ENCODE data around the gene SEPSECS. TPM values are rescaled to one million over a fixed set of nuclear protein-coding genes. Genes with fewer than 3 reads are reported as not detected.

Gene SEPSECS
- total and polyA plus RNA-seq, 2 of the 8 experiments (the other 6 are each of a cell fraction or from before 2014, with no cell fraction given) = 1.9 to 4.1 TPM

GRCh38 chr4:25117274-25117673, 43.0 kb downstream of the SEPSECS start:
- Histone ChIP-seq H3K23ac (ENCODE audit: insufficient read length) (no peak overlapping the region), H2BK5ac (ENCODE audit: low read depth, low read length) (no peak overlapping the region), H2BK12ac (ENCODE audit: low read depth, low read length) (no peak overlapping the region), H3K9ac (replicated peaks in 1 of 4; ENCODE audit: extremely low read depth in 1 of 4, low read depth in 3 of 4, low read length in 3 of 4) (no peak overlapping the region), H3K4me3 (ENCODE audit: extremely low read depth in 1 of 4, insufficient read depth in 2 of 4, low read depth in 3 of 4, low read length in 4 of 4) (no peak overlapping the region), H3K4me1 (replicated peaks in 1 of 4; ENCODE audit: control insufficient read depth in 3 of 4, insufficient read depth in 4 of 4, low read length in 3 of 4) (no peaks in the 10 kb centered on the region), H3K4me2 (ENCODE audit: insufficient read depth in 1 of 2, low read depth in 2 of 2, low read length in 2 of 2) (no peak overlapping the region), H3K79me2 (ENCODE audit: control insufficient read depth in 1 of 2, insufficient read depth in 2 of 2, low read length in 2 of 2) (no peaks in the 10 kb centered on the region), H4K91ac (replicated peaks; ENCODE audit: insufficient read length, low read length) (no peak overlapping the region), H3K14ac (ENCODE audit: insufficient read length) (no peak overlapping the region), H2BK120ac (replicated peaks; ENCODE audit: low read depth, low read length) (no peak overlapping the region), H2AK5ac (ENCODE audit: low read depth, low read length) (no peak overlapping the region), H4K20me1 (replicated peaks in 1 of 2; ENCODE audit: control insufficient read depth in 1 of 2, insufficient read depth in 2 of 2, low read length in 2 of 2) (peaks cover 0 to 1% of the 10 kb centered on the region in 2 experiments), H3K27ac (ENCODE audit: low read depth, low read length) (no peak overlapping the region), H3K56ac (replicated peaks; ENCODE audit: insufficient read length, low read depth, low read length) (no peak overlapping the region), H2BK15ac (ENCODE audit: low read length) (no peak overlapping the region), H4K5ac (ENCODE audit: insufficient read length, low read depth, low read length) (no peak overlapping the region), H3K9me3 (ENCODE audit: insufficient read depth in 2 of 2, low read depth in 1 of 2, low read length in 1 of 2) (no peaks in the 10 kb centered on the region), H3K79me1 (ENCODE audit: low read depth, low read length) (no peaks in the 10 kb centered on the region), H3K27me3 (replicated peaks in 1 of 4; ENCODE audit: control insufficient read depth in 3 of 4, extremely low read depth in 1 of 4, insufficient read depth in 3 of 4, low read length in 3 of 4) (no peaks in the 10 kb centered on the region), H3K4ac (replicated peaks; ENCODE audit: insufficient read length, low read depth, low read length) (no peak overlapping the region), H3K18ac (ENCODE audit: extremely low read depth, low read length) (no peak overlapping the region), H4K8ac (ENCODE audit: extremely low read depth, insufficient read depth, low read length) (no peak overlapping the region), H3K23me2 (ENCODE audit: low read depth, low read length) (no peaks in the 10 kb centered on the region), H3K36me3 (ENCODE audit: control insufficient read depth in 2 of 4, insufficient read depth in 4 of 4, low read length in 3 of 4) (no peaks in the 10 kb centered on the region), H2AFZ (ENCODE audit: low read length) (no peak overlapping the region), H2BK20ac (ENCODE audit: low read length) (no peak overlapping the region)
- ChIA-PET CTCF (ENCODE audit: partially characterized antibody) (interaction anchor here (0.6 to 1.8 kb wide), 5 partner anchors 19 to 137 kb away, joined by 3 to 6 read pairs (median 4); no protein-coding TSS in a partner anchor), POLR2A (ENCODE audit: partially characterized antibody) (interaction anchor here (1.0 kb wide), 2 partner anchors 13 to 20 kb away, joined by 3 read pairs; no protein-coding TSS in a partner anchor)
- 83% methylated on average over 4 of the region's 4 CpGs; no CpG with 5 or more reads in 1 of the 2 experiments for WGBS, 2 experiments (ENCODE audit: extremely low coverage in 1 of 2, insufficient coverage in 1 of 2, insufficient read length in 1 of 2, insufficient replicate concordance in 2 of 2, low coverage in 1 of 2, low lambda C conversion rate in 2 of 2, missing lambda C conversion rate in 1 of 2)
- DNase-seq (ENCODE audit: low read depth in 1 of 2, low spot score in 2 of 2) (no peak), FAIRE-seq (no peak)
- TF ChIP-seq GABPA (IDR thresholded peaks at IDR 0.05; ENCODE audit: borderline replicate concordance, insufficient read depth, low read length) = no peak
- TF ChIP-seq RXRA (IDR thresholded peaks at IDR 0.05; ENCODE audit: insufficient read depth, low read depth, low read length) = no peak
- peak in 1 of 2 experiments; percentile 3; a peak in 1 of 4 replicates for TF ChIP-seq RAD21 (IDR thresholded peaks at IDR 0.05 in 1 of 2, conservative IDR thresholded peaks at IDR 0.05 in 1 of 2; ENCODE audit: low read depth in 2 of 2, low read length in 2 of 2)
- no peak for TF ChIP-seq ATF2 (IDR thresholded peaks at IDR 0.05; ENCODE audit: low read length)
- TF ChIP-seq SP2 (IDR thresholded peaks at IDR 0.05; ENCODE audit: low read length) = no peak
- no peak for TF ChIP-seq TBP (IDR thresholded peaks at IDR 0.05; ENCODE audit: low read depth, low read length)
- no peak for TF ChIP-seq BACH1 (IDR thresholded peaks at IDR 0.05; ENCODE audit: low read length)

All from H1 (cell line).